ENCODE data around the gene PRCD. TPM values are rescaled to one million over a fixed set of nuclear protein-coding genes. Genes with fewer than 3 reads are reported as not detected.

The PRCD gene
- total RNA-seq, 2 donors from 2014 or later, result 0.52 to 4.6 TPM

DNA sequence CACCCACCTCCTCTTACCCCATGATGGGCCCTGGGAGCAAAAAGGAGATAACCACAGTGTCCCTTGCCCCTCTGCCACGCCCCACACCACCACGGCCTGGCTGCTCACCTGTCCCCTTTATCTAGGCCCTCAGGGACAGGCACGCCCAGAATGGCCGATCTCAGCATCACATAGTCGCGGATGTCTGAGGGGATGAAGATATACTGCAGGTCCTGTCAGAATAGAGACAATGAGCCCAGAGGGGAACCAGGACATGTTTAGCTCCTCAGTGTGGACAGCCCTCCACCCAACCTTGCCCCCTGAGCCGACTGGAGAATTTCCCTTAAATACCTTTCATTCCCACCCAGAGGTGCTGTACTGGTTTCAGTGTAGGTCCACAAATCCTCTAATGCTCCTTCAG, 30.6 kb downstream of the PRCD start:
- no peak for TF ChIP-seq POLR2A (IDR thresholded peaks at IDR 0.05)
- TF ChIP-seq, protein P1, sequence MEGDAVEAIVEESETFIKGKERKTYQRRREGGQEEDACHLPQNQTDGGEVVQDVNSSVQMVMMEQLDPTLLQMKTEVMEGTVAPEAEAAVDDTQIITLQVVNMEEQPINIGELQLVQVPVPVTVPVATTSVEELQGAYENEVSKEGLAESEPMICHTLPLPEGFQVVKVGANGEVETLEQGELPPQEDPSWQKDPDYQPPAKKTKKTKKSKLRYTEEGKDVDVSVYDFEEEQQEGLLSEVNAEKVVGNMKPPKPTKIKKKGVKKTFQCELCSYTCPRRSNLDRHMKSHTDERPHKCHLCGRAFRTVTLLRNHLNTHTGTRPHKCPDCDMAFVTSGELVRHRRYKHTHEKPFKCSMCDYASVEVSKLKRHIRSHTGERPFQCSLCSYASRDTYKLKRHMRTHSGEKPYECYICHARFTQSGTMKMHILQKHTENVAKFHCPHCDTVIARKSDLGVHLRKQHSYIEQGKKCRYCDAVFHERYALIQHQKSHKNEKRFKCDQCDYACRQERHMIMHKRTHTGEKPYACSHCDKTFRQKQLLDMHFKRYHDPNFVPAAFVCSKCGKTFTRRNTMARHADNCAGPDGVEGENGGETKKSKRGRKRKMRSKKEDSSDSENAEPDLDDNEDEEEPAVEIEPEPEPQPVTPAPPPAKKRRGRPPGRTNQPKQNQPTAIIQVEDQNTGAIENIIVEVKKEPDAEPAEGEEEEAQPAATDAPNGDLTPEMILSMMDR (IDR thresholded peaks at IDR 0.05), result no peak
- ATAC-seq (no peak), DNase-seq (no peak)
- intact Hi-C loops (cut with DNase I), result no loop called here
- WGBS, 2 donors, result 75 to 83% methylated on average over 7 of the region's 7 CpGs
- Histone ChIP-seq H3K27me3 (no peaks in the 10 kb centered on the region), H3K36me3 (replicated peaks in 1 of 2; ENCODE audit: insufficient read depth in 1 of 2, low read depth in 2 of 2) (no peaks in the 10 kb centered on the region), H3K4me1 (peaks cover 39% of the 10 kb centered on the region), H3K4me3 (no peak overlapping the region), H3K27ac (peak overlapping the region; percentile 58 to 88 (median 79)), H3K9me3 (no peaks in the 10 kb centered on the region)

DNA sequence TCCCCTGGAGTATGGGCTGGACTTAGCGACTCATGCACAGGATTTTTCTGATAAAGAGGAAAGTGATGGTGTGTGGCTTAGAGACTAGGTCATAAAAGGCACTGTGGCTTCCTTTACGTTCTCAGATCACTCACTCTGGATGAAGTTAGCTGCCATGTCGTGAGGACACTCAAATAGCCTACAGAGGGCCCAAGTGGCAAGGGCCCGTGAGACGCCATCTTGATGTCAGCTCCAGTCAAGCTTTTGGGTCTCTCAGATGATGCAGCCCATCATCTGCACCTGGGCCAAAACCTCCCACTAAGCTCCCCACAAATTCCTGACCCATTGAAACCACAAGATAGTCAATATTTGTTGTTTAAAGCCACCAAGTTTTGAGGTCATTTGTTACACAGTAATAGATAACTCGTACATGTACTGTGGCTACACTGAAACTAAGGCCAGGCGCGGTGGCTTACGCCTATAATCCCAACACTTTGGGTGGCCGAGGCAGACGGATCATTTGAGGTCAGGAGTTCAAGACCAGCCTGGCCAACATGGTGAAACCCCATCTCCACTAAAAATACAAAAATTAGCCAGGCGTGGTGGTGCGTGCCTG, 31.1 kb downstream of the PRCD start:
- TF ChIP-seq, protein P1 (IDR thresholded peaks at IDR 0.05), result no peak
- no peak for TF ChIP-seq POLR2A (IDR thresholded peaks at IDR 0.05)
- no peaks in the 10 kb centered on the region for H3K9me3 ChIP-seq
- ATAC-seq, result no peak
- intact Hi-C loops (cut with DNase I), result no loop called here
- H3K27ac ChIP-seq, result peak overlapping the region in 3 of 4 donors; percentile 74 to 88 (median 84)
- H3K4me1 ChIP-seq, result peaks cover 37% of the 10 kb centered on the region
- 92 to 93% methylated on average over 13 of the region's 13 CpGs for WGBS, 2 donors
- no peaks in the 10 kb centered on the region for H3K27me3 ChIP-seq
- no peak overlapping the region for H3K4me3 ChIP-seq
- no peak for DNase-seq
- H3K36me3 ChIP-seq (replicated peaks in 1 of 2; ENCODE audit: insufficient read depth in 1 of 2, low read depth in 2 of 2), result no peaks in the 10 kb centered on the region

DNA sequence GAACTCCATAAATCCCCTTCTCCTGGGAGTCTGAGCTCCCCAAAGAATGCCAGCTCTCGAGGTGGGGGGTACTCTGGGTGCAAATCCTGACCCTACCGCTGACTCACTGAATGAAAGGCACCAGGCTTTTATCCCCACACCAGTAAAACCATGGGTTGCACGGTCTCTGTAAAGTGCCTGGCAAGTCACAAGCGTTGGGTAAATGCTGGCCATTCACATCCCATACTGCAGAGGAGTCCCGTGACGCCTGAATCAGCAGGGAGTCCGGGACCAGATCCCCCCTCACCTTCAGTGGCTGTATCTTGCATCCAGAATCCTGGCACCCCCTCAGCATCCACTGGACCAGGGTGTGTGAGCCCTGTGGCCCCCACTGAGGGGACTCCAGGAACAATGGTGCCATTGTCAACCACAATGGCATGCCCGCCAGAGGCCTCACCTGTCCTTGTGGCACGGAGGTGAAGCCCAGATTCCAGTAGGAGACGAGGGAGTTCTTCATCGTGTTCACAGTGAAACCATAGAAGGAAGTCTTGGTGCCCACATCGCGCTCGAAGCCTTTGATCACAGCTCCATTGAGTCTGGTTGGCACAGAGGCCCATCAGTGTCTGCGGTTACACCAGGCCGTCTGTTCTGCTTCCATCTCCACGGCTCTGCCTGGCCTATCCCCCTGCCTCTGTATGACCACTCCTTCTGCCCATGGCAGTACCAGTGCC, 32.5 kb downstream of the PRCD start:
- Histone ChIP-seq H3K36me3 (replicated peaks in 1 of 2; ENCODE audit: insufficient read depth in 1 of 2, low read depth in 2 of 2) (no peaks in the 10 kb centered on the region), H3K27ac (peak overlapping the region in 1 of 4 donors; percentile 47), H3K27me3 (no peaks in the 10 kb centered on the region), H3K9me3 (no peaks in the 10 kb centered on the region), H3K4me3 (no peak overlapping the region), H3K4me1 (peaks cover 24% of the 10 kb centered on the region)
- WGBS, 2 donors, result 82 to 86% methylated on average over 6 to 17 of the region's 17 CpGs
- ATAC-seq, result no peak
- intact Hi-C loops (cut with DNase I), result no loop called here
- TF ChIP-seq, protein P1 (IDR thresholded peaks at IDR 0.05), result no peak
- TF ChIP-seq POLR2A (IDR thresholded peaks at IDR 0.05), result no peak
- DNase-seq, result no peak

DNA sequence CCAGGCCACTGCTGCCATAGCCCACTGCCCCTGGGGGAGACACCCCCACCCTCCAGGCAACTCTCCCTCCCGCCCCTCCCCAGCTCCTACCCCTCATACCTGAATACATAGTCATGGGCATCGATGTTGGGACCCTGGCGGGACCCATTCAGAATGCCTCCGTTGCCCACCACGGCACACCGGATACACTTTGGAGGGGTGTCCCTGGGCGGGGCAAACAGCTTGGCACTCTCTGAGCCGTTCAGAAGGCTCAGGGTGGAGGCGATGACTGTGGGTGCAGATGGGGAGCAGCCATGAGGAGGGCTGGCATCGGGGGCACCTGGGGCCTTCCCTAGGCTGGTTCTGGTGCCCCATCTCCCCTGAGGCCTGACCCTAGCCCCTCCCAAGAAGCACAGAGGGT, 33.3 kb downstream of the PRCD start:
- Histone ChIP-seq H3K9me3 (no peaks in the 10 kb centered on the region), H3K4me1 (peaks cover 16% of the 10 kb centered on the region), H3K27ac (no peak overlapping the region), H3K4me3 (no peak overlapping the region), H3K27me3 (no peaks in the 10 kb centered on the region), H3K36me3 (replicated peaks in 1 of 2; ENCODE audit: insufficient read depth in 1 of 2, low read depth in 2 of 2) (no peaks in the 10 kb centered on the region)
- ATAC-seq (no peak), DNase-seq (no peak)
- 81 to 85% methylated on average over 4 to 9 of the region's 10 CpGs for WGBS, 2 donors
- no peak for TF ChIP-seq POLR2A (IDR thresholded peaks at IDR 0.05)
- TF ChIP-seq, protein P1 (IDR thresholded peaks at IDR 0.05), result no peak
- intact Hi-C loops (cut with DNase I), result no loop called here
